SK-N-SH (cell line): ENCODE data around the gene HSF4. TPM values are rescaled to one million over a fixed set of nuclear protein-coding genes. Genes with fewer than 3 reads are reported as not detected.

Experiments
- CTCF ChIA-PET: fragments of 300-600, 350-600 bp; formaldehyde crosslinking; extraction: SDS; loops from one replicate; lab custom pipeline; 2021; lab: Yijun Ruan, JAX
- POLR2A ChIA-PET: fragments of 350-600 bp; sonication (Branson Sonifier 250); formaldehyde crosslinking; extraction: SDS; loops from one replicate; lab custom pipeline; 2020; ENCODE audit warnings: antibody characterized with exemption, inconsistent platforms; lab: Yijun Ruan, JAX
- DNase-seq: peaks from one replicate; pipeline ENCODE4 v3.0.0; 2012
- H2AFZ ChIP-seq: fragments of 200-600 bp; sonication (generic); 2 replicates; pipeline ENCODE4 v1.8.1; 2016; ENCODE audit warnings: antibody characterized with exemption, mild to moderate bottlenecking, low read depth
- H3F3A ChIP-seq: fragments of 200-600 bp; sonication (generic); replicated peaks from 2 replicates; pipeline ENCODE3; 2016; ENCODE audit warnings: antibody characterized with exemption, mild to moderate bottlenecking; ENCODE audit not compliant: insufficient read depth
- H3K27ac ChIP-seq, 2 experiments: fragments of 200-500 bp in 1 of 2; fragments of 200-600 bp in 1 of 2; sonication (Bioruptor generic) in 1 of 2; sonication (generic), shearing (Covaris generic) in 1 of 2; 2 replicates each; pipeline versions ENCODE4 v1.5.1 to v1.6.1; 2014 to 2016; ENCODE audit warnings: low read depth in 2 of 2, inconsistent platforms in 1 of 2, low read length in 1 of 2, mild to moderate bottlenecking in 1 of 2, mixed read lengths in 1 of 2
- H3K27me3 ChIP-seq: fragments of 200-600 bp; sonication (generic), shearing (Covaris generic); 2 replicates; pipeline ENCODE4 v1.6.1; 2016; ENCODE audit warnings: mixed run types; ENCODE audit not compliant: insufficient read depth
- H3K36me3 ChIP-seq, 2 experiments: fragments of 200-500 bp in 1 of 2; fragments of 200-600 bp in 1 of 2; sonication (Bioruptor generic) in 1 of 2; sonication (generic) in 1 of 2; replicated peaks in 1 of 2; 2 replicates each; pipeline versions ENCODE3 to v1.5.1; 2014 to 2016; ENCODE audit warnings: low read length in 1 of 2, mild to moderate bottlenecking in 1 of 2; ENCODE audit not compliant: insufficient read depth in 2 of 2, control insufficient read depth in 1 of 2
- H3K4me1 ChIP-seq, 2 experiments: fragments of 200-500 bp in 1 of 2; fragments of 200-600 bp in 1 of 2; sonication (Bioruptor generic) in 1 of 2; sonication (generic), shearing (Covaris generic) in 1 of 2; 2 replicates each; pipeline versions ENCODE4 v1.5.1 to v1.6.1; 2014 to 2016; ENCODE audit warnings: low read depth in 1 of 2, low read length in 1 of 2, mixed run types in 1 of 2; ENCODE audit not compliant: insufficient read depth in 2 of 2, control insufficient read depth in 1 of 2
- H3K4me2 ChIP-seq: fragments of 200-600 bp; sonication (generic), shearing (Covaris generic); 2 replicates; pipeline ENCODE4 v1.6.1; 2017; ENCODE audit warnings: mixed run types
- H3K4me3 ChIP-seq, 2 experiments: fragments of 200-500 bp in 1 of 2; fragments of 200-600 bp in 1 of 2; sonication (Bioruptor generic) in 1 of 2; sonication (generic), shearing (Covaris generic) in 1 of 2; 2 replicates each; pipeline versions ENCODE4 v1.5.1 to v1.8.1; 2014 to 2016; ENCODE audit warnings: low read depth in 2 of 2, inconsistent platforms in 1 of 2, low read length in 1 of 2, mild to moderate bottlenecking in 1 of 2, mixed read lengths in 1 of 2, moderate library complexity in 1 of 2
- H3K79me2 ChIP-seq: fragments of 200-600 bp; sonication (generic); 2 replicates; pipeline ENCODE4 v1.8.1; 2017; ENCODE audit warnings: mild to moderate bottlenecking; ENCODE audit not compliant: insufficient read depth
- H3K9ac ChIP-seq: fragments of 200-600 bp; sonication (generic); 2 replicates; pipeline ENCODE4 v1.6.1; 2017; ENCODE audit warnings: mixed run types
- H3K9me2 ChIP-seq: fragments of 200-600 bp; sonication (generic); 2 replicates; pipeline ENCODE4 v1.6.1; 2017; ENCODE audit warnings: mixed run types
- H3K9me3 ChIP-seq: fragments of 200-600 bp; sonication (generic); 2 replicates; pipeline ENCODE4 v1.6.1; 2017; ENCODE audit warnings: mixed run types, mild to moderate bottlenecking, moderate library complexity
- H4K20me1 ChIP-seq: fragments of 200-600 bp; sonication (generic); 2 replicates; pipeline ENCODE4 v1.6.1; 2017; ENCODE audit warnings: mild to moderate bottlenecking, mixed run types; ENCODE audit not compliant: insufficient read depth
- CHD2 ChIP-seq: fragments of 150-350 bp; IDR thresholded peaks from 2 replicates; pipeline ENCODE4 v1.6.1; 2018; ENCODE audit warnings: low read length; ENCODE audit not compliant: partially characterized antibody
- ELF1 ChIP-seq: IDR thresholded peaks from 2 replicates; pipeline ENCODE4 v1.4.0; 2012
- EP300 ChIP-seq, 2 experiments: IDR thresholded peaks; 2 replicates each; pipeline versions ENCODE4 v1.4.0 to v1.6.1; 2012; ENCODE audit warnings: borderline replicate concordance in 1 of 2, low read depth in 1 of 2, low read length in 1 of 2
- EZH2phosphoT487 ChIP-seq: fragments of 200-600 bp; sonication (generic); IDR thresholded peaks from 2 replicates; pipeline ENCODE4 v1.6.1; 2017; ENCODE audit warnings: low read depth, mixed run types, mild to moderate bottlenecking, antibody characterized with exemption, moderate library complexity, borderline replicate concordance
- FOXJ3 ChIP-seq: sonication (generic); formaldehyde crosslinking; IDR thresholded peaks from 2 replicates; pipeline ENCODE4 v1.5.1; 2020; ENCODE audit warnings: mild to moderate bottlenecking, missing genetic modification reagents
- GABPA ChIP-seq: IDR thresholded peaks from 2 replicates; pipeline ENCODE4 v1.4.0; 2012; ENCODE audit warnings: low read depth, mild to moderate bottlenecking
- IRF3 ChIP-seq: fragments of 150-350 bp; IDR thresholded peaks from 2 replicates; pipeline ENCODE4 v1.6.1; 2016; ENCODE audit warnings: mild to moderate bottlenecking, low read depth, low read length
- JUND ChIP-seq: IDR thresholded peaks from 2 replicates; pipeline ENCODE4 v1.4.0; 2012
- MAX ChIP-seq: IDR thresholded peaks from 2 replicates; pipeline ENCODE4 v1.4.0; 2012; ENCODE audit warnings: low read depth
- MXI1 ChIP-seq: IDR thresholded peaks from 2 replicates; pipeline ENCODE4 v1.6.1; 2012; ENCODE audit warnings: mild to moderate bottlenecking, low read depth, low read length, improper control_type of control experiment
- PBX3 ChIP-seq: IDR thresholded peaks from 2 replicates; pipeline ENCODE4; 2012
- RAD21 ChIP-seq: IDR thresholded peaks from 2 replicates; pipeline ENCODE4 v1.6.1; 2012; ENCODE audit warnings: mild to moderate bottlenecking, low read length
- RCOR1 ChIP-seq: fragments of 150-350 bp; IDR thresholded peaks from 2 replicates; pipeline ENCODE4 v1.6.1; 2017; ENCODE audit warnings: antibody characterized with exemption, low read length
- REST ChIP-seq: IDR thresholded peaks from 2 replicates; pipeline ENCODE4 v1.6.1; 2012; ENCODE audit warnings: mild to moderate bottlenecking, low read depth, low read length, moderate library complexity
- RFX5 ChIP-seq: IDR thresholded peaks from 2 replicates; pipeline ENCODE4 v1.6.1; 2012; ENCODE audit warnings: mild to moderate bottlenecking, improper control_type of control experiment, low read length
- RXRA ChIP-seq: IDR thresholded peaks from 2 replicates; pipeline ENCODE4 v1.4.0; 2012; ENCODE audit warnings: low read depth, mild to moderate bottlenecking, borderline replicate concordance
- TAF1 ChIP-seq: IDR thresholded peaks from 2 replicates; pipeline ENCODE4 v1.6.1; 2012; ENCODE audit warnings: low read depth, mild to moderate bottlenecking, low read length, moderate library complexity, borderline replicate concordance
- USF2 ChIP-seq: fragments of 150-350 bp; IDR thresholded peaks from 2 replicates; pipeline ENCODE4 v1.6.1; 2017; ENCODE audit warnings: antibody characterized with exemption, low read length, low read depth, borderline replicate concordance
- ZBTB33 ChIP-seq: IDR thresholded peaks from 2 replicates; pipeline ENCODE4 v1.4.0; 2012; ENCODE audit warnings: low read depth, borderline replicate concordance
- WGBS: methylation state at CpG from one replicate; pipeline ENCODE4 v1.1.6; 2017; ENCODE audit warnings: low lambda C conversion rate; 5-methylcytosine and 5-hydroxymethylcytosine counted together
- polyA plus RNA-seq, 3 experiments: library from polyadenylated mRNA; depleted of rRNA; stranded (reverse); fragments of >200 nt; gene quantifications; 2 replicates each; pipeline ENCODE4 v1.2.3, GENCODE V29; 2012

Gene HSF4
- polyA plus RNA-seq, 1 of the 3 experiments (the other 2 are of a cell fraction): 33.4 TPM

- H3K9ac ChIP-seq: no peak overlapping the region
- no peak overlapping the region for H3K27ac ChIP-seq
- TF ChIP-seq JUND: no peak
- TF ChIP-seq MXI1: no peak
- no peak for TF ChIP-seq REST
- TF ChIP-seq USF2: no peak
- TF ChIP-seq ELF1: no peak
- no peak for TF ChIP-seq RAD21
- TF ChIP-seq MAX: no peak
- TF ChIP-seq RCOR1: no peak
- TF ChIP-seq RXRA: no peak
- no peak for TF ChIP-seq CHD2
- no peak for TF ChIP-seq IRF3
- TF ChIP-seq EZH2phosphoT487: no peak
- no peak for TF ChIP-seq EP300 (IDR thresholded peaks at IDR 0.05; ENCODE audit: borderline replicate concordance in 1 of 2, low read depth in 1 of 2, low read length in 1 of 2)
- no peak for TF ChIP-seq PBX3
- no peak for TF ChIP-seq TAF1
- TF ChIP-seq ZBTB33: no peak
- no peak for TF ChIP-seq RFX5
- no peak for TF ChIP-seq GABPA
- TF ChIP-seq FOXJ3 (CRISPR knock-in tag): no peak
- no peaks in the 10 kb centered on the region for H3K79me2 ChIP-seq
- H3F3A ChIP-seq: peaks cover 14% of the 10 kb centered on the region
- H3K4me2 ChIP-seq: peak overlapping the region; percentile 88
- no peaks in the 10 kb centered on the region for H3K27me3 ChIP-seq
- peaks cover 0 to 4% of the 10 kb centered on the region in 2 experiments for H3K36me3 ChIP-seq
- peaks cover 4 to 24% of the 10 kb centered on the region in 2 experiments; a peak in 1 of 4 replicates for H3K4me1 ChIP-seq
- H3K4me3 ChIP-seq: no peak overlapping the region
- H3K9me2 ChIP-seq: no peaks in the 10 kb centered on the region
- ChIA-PET CTCF (interaction anchor here (1.0 to 14.2 kb wide), 10 partner anchors 12 to 263 kb away, joined by 3 to 470 read pairs (median 6); partner anchors contain the start of genes CBFB and NOL3), POLR2A (no interaction called here)
- no peaks in the 10 kb centered on the region for H3K9me3 ChIP-seq
- peaks cover 26% of the 10 kb centered on the region for H4K20me1 ChIP-seq
- DNase-seq: no peak
- WGBS: 86% methylated on average over 7 of the region's 7 CpGs
- H2AFZ ChIP-seq: no peak overlapping the region
Observed at GRCh38 chr16:67157892-67158635, 6.5 kb upstream of the HSF4 start.
